Activated naive CD4-positive, alpha-beta T cell treated with anti-CD3 and anti-CD28 coated beads, Interleukin-2, amount 50 U/mL, for 72 hours (primary cell): ENCODE measurements around the gene ANXA6. TPM values are rescaled to one million over a fixed set of nuclear protein-coding genes. Genes with fewer than 3 reads are reported as not detected.

Source experiments
- ATAC-seq, 2 donors: fragments of 150-1000 bp; cut with Tn5 transposase; 2 replicates each; pipeline ENCODE4 v1.10.0; 2021; ENCODE audit warnings: mild to moderate bottlenecking in 2 of 2, moderate library complexity in 2 of 2
- DNase-seq, 2 donors: peaks; one replicate each; pipeline ENCODE4 v3.0.0; 2021 to 2022; ENCODE audit warnings: low spot score in 2 of 2
- H3K27ac Mint-ChIP-seq, 2 donors: one replicate each; pipeline ENCODE4 v1.8.0; 2022; ENCODE audit warnings: mild to moderate bottlenecking in 2 of 2, mixed read lengths in 2 of 2
- H3K36me3 Mint-ChIP-seq, 2 donors: one replicate each; pipeline ENCODE4 v1.8.0; 2022; ENCODE audit warnings: mixed read lengths in 2 of 2
- H3K9me3 Mint-ChIP-seq, 2 donors: one replicate each; pipeline ENCODE4 v1.8.0; 2022; ENCODE audit warnings: mixed read lengths in 2 of 2
- total RNA-seq, 2 donors: library from RNA; stranded (reverse); gene quantifications; one replicate each; pipeline ENCODE4 v1.2.3, GENCODE V29; 2022

The ANXA6 gene
- total RNA-seq, 2 donors from 2014 or later, result 282 to 356 TPM

DNA sequence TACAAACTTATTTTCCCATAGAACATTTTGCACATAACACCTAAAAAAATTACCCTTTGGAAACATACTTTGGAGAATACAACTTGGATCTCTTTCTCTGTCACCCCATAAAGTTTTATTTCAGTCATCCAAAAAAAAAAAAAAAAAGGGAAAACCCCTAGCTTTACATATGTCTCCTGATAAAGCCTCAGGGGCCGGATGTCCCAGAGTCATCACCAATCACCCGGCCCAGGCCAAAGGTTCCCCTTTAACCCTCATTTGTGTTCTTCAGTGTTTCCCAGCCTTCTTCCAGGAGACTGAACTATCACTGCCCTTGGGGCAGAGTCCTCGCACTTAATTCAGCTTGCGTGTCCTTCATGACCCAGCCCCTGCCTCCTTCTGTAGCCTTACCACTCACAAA, 28.8 kb downstream of the ANXA6 start:
- ATAC-seq (peak in 1 of 2 donors; percentile 60), DNase-seq (no peak)
- Mint-ChIP-seq H3K9me3 (no peaks in the 10 kb centered on the region), H3K27ac (peak overlapping the region in 1 of 2 donors; percentile 78), H3K36me3 (peaks cover 20 to 60% of the 10 kb centered on the region in 2 donors)

GRCh38 chr5:151127926-151128325, 29.7 kb downstream of the ANXA6 start:
- ATAC-seq (no peak), DNase-seq (no peak)
- H3K36me3 Mint-ChIP-seq, result peaks cover 20 to 58% of the 10 kb centered on the region in 2 donors
- H3K9me3 Mint-ChIP-seq, result no peaks in the 10 kb centered on the region
- peak overlapping the region; percentile 36 to 83 for H3K27ac Mint-ChIP-seq

DNA sequence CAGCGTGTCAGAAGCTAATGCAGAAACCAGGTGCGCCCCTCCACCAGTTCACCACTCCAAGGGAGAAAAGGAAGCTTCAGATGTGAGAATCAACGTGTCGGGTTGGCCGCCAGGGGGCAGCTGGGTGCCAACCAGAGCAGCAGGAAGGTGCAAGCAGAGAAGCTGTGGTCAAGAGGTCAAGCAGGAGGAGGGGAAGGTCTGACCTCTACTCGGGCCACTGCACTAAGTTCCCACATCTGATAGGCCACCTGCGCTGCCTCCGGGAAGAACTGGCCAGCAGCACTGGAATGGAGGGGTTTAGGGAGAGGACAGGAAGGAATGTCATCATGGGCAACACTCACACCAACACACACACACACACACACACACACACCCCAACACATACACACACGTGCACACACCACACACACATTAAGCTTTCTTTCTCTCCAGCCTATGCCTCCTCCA, 31.4 kb downstream of the ANXA6 start:
- peak; percentile 69 to 70 for DNase-seq
- Mint-ChIP-seq H3K9me3 (no peaks in the 10 kb centered on the region), H3K27ac (peak overlapping the region; percentile 36 to 88), H3K36me3 (peaks cover 17 to 55% of the 10 kb centered on the region in 2 donors)
- ATAC-seq, result peak; percentile 59

DNA sequence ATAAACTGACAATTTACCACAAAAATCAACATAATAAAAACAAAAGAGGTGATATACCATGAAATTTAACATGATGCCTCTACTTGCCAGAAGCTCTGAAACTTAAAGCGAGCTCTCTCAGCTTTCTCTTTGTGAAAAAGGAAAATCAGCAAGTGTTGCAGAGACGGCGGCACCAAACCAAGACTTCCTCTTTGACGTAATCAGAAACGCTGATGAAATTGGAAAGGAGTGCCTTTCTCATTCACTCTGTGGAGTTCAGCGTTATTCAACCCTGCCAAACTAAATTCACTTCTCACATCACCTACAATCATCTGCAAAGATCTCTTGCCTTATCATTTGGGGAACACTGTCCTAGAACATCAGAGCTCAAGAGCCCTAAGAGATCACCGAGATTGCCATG, 32.2 kb downstream of the ANXA6 start:
- DNase-seq (no peak), ATAC-seq (peak; percentile 13 to 29)
- Mint-ChIP-seq H3K9me3 (no peaks in the 10 kb centered on the region), H3K36me3 (peaks cover 17 to 50% of the 10 kb centered on the region in 2 donors), H3K27ac (peak overlapping the region; percentile 36 to 60)

GRCh38 chr5:151123897-151124751, 33.5 kb downstream of the ANXA6 start:
- peaks cover 17 to 41% of the 10 kb centered on the region in 2 donors for H3K36me3 Mint-ChIP-seq
- no peaks in the 10 kb centered on the region for H3K9me3 Mint-ChIP-seq
- peak overlapping the region; percentile 32 to 80 for H3K27ac Mint-ChIP-seq
- DNase-seq (no peak), ATAC-seq (peak in 1 of 2 donors; percentile 19)

DNA sequence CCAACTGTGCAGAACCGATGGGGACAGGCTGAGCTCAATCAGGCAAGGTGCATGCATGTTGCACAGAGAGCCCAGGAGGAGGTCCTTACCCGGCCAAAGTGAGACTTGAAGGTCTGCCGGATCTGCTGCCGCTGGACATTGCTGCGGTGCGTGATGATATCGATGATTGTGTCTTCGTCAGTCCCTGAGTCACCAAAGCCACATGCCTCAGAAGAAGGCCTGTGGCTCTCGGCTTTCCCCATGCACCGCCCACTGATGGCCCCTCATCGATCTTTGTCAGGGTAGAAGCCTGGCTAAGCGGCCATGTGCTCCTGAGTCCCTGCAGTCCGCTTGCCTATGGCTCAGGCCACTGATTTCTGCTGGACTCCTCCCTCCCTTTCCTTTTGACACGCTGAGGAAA, 34.8 kb downstream of the ANXA6 start:
- no peak for ATAC-seq
- H3K36me3 Mint-ChIP-seq, result peaks cover 17 to 33% of the 10 kb centered on the region in 2 donors

GRCh38 chr5:151121665-151122064, 35.9 kb downstream of the ANXA6 start:
- peaks cover 10 to 24% of the 10 kb centered on the region in 2 donors for H3K36me3 Mint-ChIP-seq
- DNase-seq (no peak), ATAC-seq (no peak)
- H3K27ac Mint-ChIP-seq, result peak overlapping the region; percentile 60 to 74
- no peaks in the 10 kb centered on the region for H3K9me3 Mint-ChIP-seq

More for the DNA sequence above, 34.8 kb downstream of the ANXA6 start:
- Mint-ChIP-seq H3K9me3 (no peaks in the 10 kb centered on the region), H3K27ac (peak overlapping the region in 1 of 2 donors; percentile 60)
- no peak for DNase-seq

GRCh38 chr5:151121095-151121494, 36.5 kb downstream of the ANXA6 start:
- Mint-ChIP-seq H3K27ac (peak overlapping the region in 1 of 2 donors; percentile 2), H3K36me3 (peaks cover 10 to 20% of the 10 kb centered on the region in 2 donors), H3K9me3 (no peaks in the 10 kb centered on the region)

GRCh38 chr5:151118913-151119575, 38.5 kb downstream of the ANXA6 start:
- Mint-ChIP-seq H3K27ac (peak overlapping the region; percentile 69 to 77), H3K9me3 (no peaks in the 10 kb centered on the region), H3K36me3 (peaks cover 10 to 12% of the 10 kb centered on the region in 2 donors)
- ATAC-seq, result no peak
- no peak for DNase-seq

More at GRCh38 chr5:151121095-151121494, 36.5 kb downstream of the ANXA6 start:
- ATAC-seq, result no peak
- DNase-seq, result no peak

- ATAC-seq, result peak; percentile 61 to 66
- DNase-seq, result peak in 1 of 2 donors; percentile 75
- Mint-ChIP-seq H3K27ac (peak overlapping the region in 1 of 2 donors; percentile 14), H3K36me3 (peaks cover 0 to under 1% of the 10 kb centered on the region in 2 donors), H3K9me3 (no peaks in the 10 kb centered on the region)
Measured at GRCh38 chr5:151115272-151115905, 42.2 kb downstream of the ANXA6 start.

DNA sequence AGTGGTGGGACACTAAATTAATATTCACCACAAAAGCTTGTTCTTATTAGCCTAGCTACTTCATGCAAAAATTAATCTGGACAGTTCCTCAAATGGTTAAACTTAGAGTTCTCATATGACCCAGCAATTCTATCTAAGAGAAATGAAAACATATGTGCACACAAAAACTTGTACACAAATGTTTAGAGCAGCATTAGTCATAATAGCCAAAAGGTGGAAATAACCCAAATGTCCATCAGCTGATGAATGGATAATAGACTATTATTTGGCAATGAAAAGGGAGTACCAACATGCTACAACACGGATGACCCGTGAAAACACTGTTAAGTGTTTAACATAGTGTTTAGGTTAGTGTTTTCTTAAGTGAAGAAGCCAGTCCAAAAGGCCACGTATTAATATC, 43.9 kb downstream of the ANXA6 start:
- no peaks in the 10 kb centered on the region for H3K9me3 Mint-ChIP-seq
- no peak for DNase-seq
- peaks cover 5 to 11% of the 10 kb centered on the region in 2 donors for H3K36me3 Mint-ChIP-seq
- no peak overlapping the region for H3K27ac Mint-ChIP-seq
- ATAC-seq, result no peak

DNA sequence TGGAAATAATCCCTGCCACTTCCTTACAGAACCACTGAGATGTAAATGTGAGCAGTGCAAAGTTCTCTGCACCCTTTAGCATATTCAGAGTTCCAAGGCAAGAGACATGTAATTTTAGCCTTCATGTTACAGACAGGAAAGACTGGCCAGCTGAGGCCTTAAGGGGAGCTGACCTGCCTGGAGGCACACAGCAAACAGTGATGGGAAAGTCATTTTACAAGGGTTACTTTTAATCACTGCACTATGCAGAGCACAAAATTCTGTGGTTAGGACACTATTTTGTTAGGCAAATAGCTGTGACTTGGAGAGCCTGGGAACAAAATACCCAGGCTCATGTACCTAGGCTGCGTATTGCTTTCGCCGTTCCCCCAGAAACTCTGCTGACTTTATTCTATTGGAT, 46.6 kb downstream of the ANXA6 start:
- H3K9me3 Mint-ChIP-seq, result no peaks in the 10 kb centered on the region
- DNase-seq, result no peak
- peaks cover 21 to 24% of the 10 kb centered on the region in 2 donors for H3K36me3 Mint-ChIP-seq
- peak overlapping the region in 1 of 2 donors; percentile 73 for H3K27ac Mint-ChIP-seq
- no peak for ATAC-seq

DNA sequence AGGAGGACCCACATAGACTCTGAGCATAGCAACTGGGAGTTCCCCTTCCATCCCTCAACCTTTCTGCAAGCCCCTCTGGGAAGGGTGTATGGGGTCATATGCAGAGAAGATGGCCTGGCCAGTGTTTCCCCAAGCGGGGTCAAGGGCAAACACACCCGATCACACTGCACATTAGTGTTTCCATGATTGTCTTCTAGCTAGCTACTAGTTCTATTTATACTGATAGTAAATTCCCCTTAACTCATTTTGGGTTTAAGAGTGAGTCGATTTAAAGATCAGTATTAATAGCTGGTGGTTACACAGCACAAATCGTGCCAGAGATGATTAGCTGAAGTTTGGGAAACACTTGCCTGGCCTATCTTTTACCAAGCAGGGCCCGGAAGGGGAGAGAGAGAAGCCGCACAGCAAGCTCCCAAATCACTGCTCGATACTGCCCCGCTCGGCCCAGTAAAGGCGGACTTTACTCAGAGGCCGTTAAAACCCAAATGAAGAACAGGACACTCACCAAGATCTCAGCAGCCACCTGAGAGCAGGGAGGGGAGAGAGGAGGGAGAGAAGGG, 47.4 kb downstream of the ANXA6 start:
- H3K27ac Mint-ChIP-seq, result peak overlapping the region; percentile 58 to 93
- ATAC-seq, result no peak
- no peaks in the 10 kb centered on the region for H3K9me3 Mint-ChIP-seq
- H3K36me3 Mint-ChIP-seq, result peaks cover 24 to 25% of the 10 kb centered on the region in 2 donors
- no peak for DNase-seq

GRCh38 chr5:151108566-151108965, 49.0 kb downstream of the ANXA6 start:
- H3K36me3 Mint-ChIP-seq, result peaks cover 24 to 30% of the 10 kb centered on the region in 2 donors
- peak overlapping the region; percentile 8 to 85 for H3K27ac Mint-ChIP-seq
- H3K9me3 Mint-ChIP-seq, result no peaks in the 10 kb centered on the region
- ATAC-seq (no peak), DNase-seq (no peak)

GRCh38 chr5:151107738-151108520, 49.6 kb downstream of the ANXA6 start:
- DNase-seq (no peak), ATAC-seq (no peak)
- H3K9me3 Mint-ChIP-seq, result no peaks in the 10 kb centered on the region
- H3K27ac Mint-ChIP-seq, result peak overlapping the region in 1 of 2 donors; percentile 8
- peaks cover 24 to 30% of the 10 kb centered on the region in 2 donors for H3K36me3 Mint-ChIP-seq

DNA sequence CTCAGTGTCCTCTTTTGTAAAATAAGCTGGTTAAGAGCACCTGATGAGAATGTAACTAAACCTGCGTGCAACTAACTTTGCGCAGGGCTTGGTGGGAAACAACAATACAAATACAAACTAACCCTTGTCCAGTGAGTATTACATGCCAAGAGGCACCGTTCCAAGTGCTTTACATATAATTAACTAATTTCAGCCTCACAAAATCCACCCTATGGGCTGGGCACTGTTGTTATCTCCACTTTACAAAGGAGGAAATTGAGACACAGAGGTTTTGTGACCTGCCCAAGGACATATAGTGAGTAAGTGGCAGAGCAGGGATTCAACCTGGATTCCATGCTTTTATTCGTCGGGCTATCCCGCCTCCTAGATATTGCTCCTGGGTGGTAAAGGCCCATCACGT, 50.5 kb downstream of the ANXA6 start:
- ATAC-seq, result no peak
- Mint-ChIP-seq H3K36me3 (peaks cover 24 to 30% of the 10 kb centered on the region in 2 donors), H3K27ac (peak overlapping the region; percentile 33 to 42), H3K9me3 (no peaks in the 10 kb centered on the region)
- no peak for DNase-seq
